ENCODE measurements around the gene PYGB. TPM values are rescaled to one million over a fixed set of nuclear protein-coding genes. Genes with fewer than 3 reads are reported as not detected.

The PYGB gene
- total RNA-seq, 2 donors from 2014 or later = 231 to 261 TPM

GRCh38 chr20:25296094-25297093, 48.5 kb downstream of the PYGB start:
- peaks cover 0 to 19% of the 10 kb centered on the region in 2 donors for H3K36me3 ChIP-seq
- intact Hi-C loops (cut with DNase I) = loop anchor here (5.0 kb wide), 1 partner anchor 96 kb away; the partner anchor contains the start of gene ABHD12
- H3K27ac ChIP-seq = peak overlapping the region; percentile 41 to 49
- no peak overlapping the region for H3K4me3 ChIP-seq
- no peaks in the 10 kb centered on the region for H3K9me3 ChIP-seq
- TF ChIP-seq CTCF (IDR thresholded peaks at IDR 0.05) = peak in 3 of 4 experiments; percentile 34 to 49 (median 41)
- no peak for TF ChIP-seq POLR2A (IDR thresholded peaks at IDR 0.05)
- no peak for TF ChIP-seq POLR2AphosphoS5 (IDR thresholded peaks at IDR 0.05)
- no peak for DNase-seq (ENCODE audit: low spot score)
- H3K27me3 ChIP-seq (replicated peaks; ENCODE audit: insufficient read depth) = no peaks in the 10 kb centered on the region
- WGBS = 81% methylated on average over 24 of the region's 24 CpGs
- H3K4me1 ChIP-seq (replicated peaks) = peaks cover 8% of the 10 kb centered on the region

GRCh38 chr20:25297141-25297905, 49.4 kb downstream of the PYGB start:
- H3K4me1 ChIP-seq (replicated peaks) = peaks cover 8% of the 10 kb centered on the region
- intact Hi-C loops (cut with DNase I) = loop anchor here (5.0 kb wide), 1 partner anchor 95 kb away; the partner anchor contains the start of gene ABHD12
- WGBS = 83% methylated on average over 10 of the region's 10 CpGs
- TF ChIP-seq POLR2AphosphoS5 (IDR thresholded peaks at IDR 0.05) (no peak), POLR2A (IDR thresholded peaks at IDR 0.05) (no peak), CTCF (IDR thresholded peaks at IDR 0.05) (no peak)
- no peaks in the 10 kb centered on the region for H3K27me3 ChIP-seq (replicated peaks; ENCODE audit: insufficient read depth)
- H3K36me3 ChIP-seq = peaks cover 0 to 10% of the 10 kb centered on the region in 2 donors
- H3K4me3 ChIP-seq = no peak overlapping the region
- DNase-seq (ENCODE audit: low spot score) = no peak
- H3K9me3 ChIP-seq = no peaks in the 10 kb centered on the region
- no peak overlapping the region for H3K27ac ChIP-seq

GRCh38 chr20:25299806-25300205, 51.9 kb downstream of the PYGB start:
- intact Hi-C loops (cut with DNase I) = loop anchor here (5.0 kb wide), 1 partner anchor 92 kb away; the partner anchor contains the start of gene ABHD12
- 76% methylated on average over 9 of the region's 9 CpGs for WGBS
- no peak overlapping the region for H3K4me3 ChIP-seq
- H3K36me3 ChIP-seq = peaks cover 0 to 6% of the 10 kb centered on the region in 2 donors
- no peak for TF ChIP-seq POLR2A (IDR thresholded peaks at IDR 0.05)
- TF ChIP-seq POLR2AphosphoS5 (IDR thresholded peaks at IDR 0.05) = no peak
- no peak for TF ChIP-seq CTCF (IDR thresholded peaks at IDR 0.05)
- H3K4me1 ChIP-seq (replicated peaks) = peaks cover 8% of the 10 kb centered on the region
- H3K27ac ChIP-seq = no peak overlapping the region
- no peak for DNase-seq (ENCODE audit: low spot score)
- H3K27me3 ChIP-seq (replicated peaks; ENCODE audit: insufficient read depth) = no peaks in the 10 kb centered on the region
- no peaks in the 10 kb centered on the region for H3K9me3 ChIP-seq

GRCh38 chr20:25300496-25301170, 52.7 kb downstream of the PYGB start:
- Histone ChIP-seq H3K27ac (peak overlapping the region in 1 of 2 donors; percentile 43), H3K36me3 (peaks cover 0 to 6% of the 10 kb centered on the region in 2 donors), H3K27me3 (replicated peaks; ENCODE audit: insufficient read depth) (no peaks in the 10 kb centered on the region), H3K4me3 (no peak overlapping the region), H3K4me1 (replicated peaks) (peaks cover under 1% of the 10 kb centered on the region), H3K9me3 (no peaks in the 10 kb centered on the region)
- 70% methylated on average over 9 of the region's 13 CpGs for WGBS
- DNase-seq (ENCODE audit: low spot score) = no peak
- TF ChIP-seq POLR2A (IDR thresholded peaks at IDR 0.05) = no peak
- no peak for TF ChIP-seq CTCF (IDR thresholded peaks at IDR 0.05)
- TF ChIP-seq POLR2AphosphoS5 (IDR thresholded peaks at IDR 0.05) = no peak
- intact Hi-C loops (cut with DNase I) = no loop called here

All from prostate gland (tissue), 2 donors.